ENCODE data around the gene SLC7A8. TPM values are rescaled to one million over a fixed set of nuclear protein-coding genes. Genes with fewer than 3 reads are reported as not detected.
A peak's percentile ranks its signal among the peaks of the same experiment; 100 is the strongest.

The SLC7A8 gene
- total and polyA plus RNA-seq, 3 donors from 2014 or later = 73.5 to 94.2 (median 78.2) TPM

GRCh38 chr14:23130871-23131270 lies 52.6 kb downstream of the SLC7A8 start:
- Histone ChIP-seq H3K9me3 (no peaks in the 10 kb centered on the region), H3K27me3 (no peaks in the 10 kb centered on the region), H3K27ac (no peak overlapping the region), H3K4me1 (peaks cover 7% of the 10 kb centered on the region), H3K4me3 (no peak overlapping the region), H3K36me3 (ENCODE audit: low read depth, missing control alignments) (no peaks in the 10 kb centered on the region)
- DNase-seq = no peak
- no peak for TF ChIP-seq POLR2A (IDR thresholded peaks at IDR 0.05)
- TF ChIP-seq, protein P1, sequence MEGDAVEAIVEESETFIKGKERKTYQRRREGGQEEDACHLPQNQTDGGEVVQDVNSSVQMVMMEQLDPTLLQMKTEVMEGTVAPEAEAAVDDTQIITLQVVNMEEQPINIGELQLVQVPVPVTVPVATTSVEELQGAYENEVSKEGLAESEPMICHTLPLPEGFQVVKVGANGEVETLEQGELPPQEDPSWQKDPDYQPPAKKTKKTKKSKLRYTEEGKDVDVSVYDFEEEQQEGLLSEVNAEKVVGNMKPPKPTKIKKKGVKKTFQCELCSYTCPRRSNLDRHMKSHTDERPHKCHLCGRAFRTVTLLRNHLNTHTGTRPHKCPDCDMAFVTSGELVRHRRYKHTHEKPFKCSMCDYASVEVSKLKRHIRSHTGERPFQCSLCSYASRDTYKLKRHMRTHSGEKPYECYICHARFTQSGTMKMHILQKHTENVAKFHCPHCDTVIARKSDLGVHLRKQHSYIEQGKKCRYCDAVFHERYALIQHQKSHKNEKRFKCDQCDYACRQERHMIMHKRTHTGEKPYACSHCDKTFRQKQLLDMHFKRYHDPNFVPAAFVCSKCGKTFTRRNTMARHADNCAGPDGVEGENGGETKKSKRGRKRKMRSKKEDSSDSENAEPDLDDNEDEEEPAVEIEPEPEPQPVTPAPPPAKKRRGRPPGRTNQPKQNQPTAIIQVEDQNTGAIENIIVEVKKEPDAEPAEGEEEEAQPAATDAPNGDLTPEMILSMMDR (IDR thresholded peaks at IDR 0.05) = no peak
- WGBS, 2 donors = 69 to 74% methylated on average over 3 of the region's 3 CpGs
- intact Hi-C loops (cut with DNase I; ENCODE audit: low total_unique reads) = no loop called here

DNA sequence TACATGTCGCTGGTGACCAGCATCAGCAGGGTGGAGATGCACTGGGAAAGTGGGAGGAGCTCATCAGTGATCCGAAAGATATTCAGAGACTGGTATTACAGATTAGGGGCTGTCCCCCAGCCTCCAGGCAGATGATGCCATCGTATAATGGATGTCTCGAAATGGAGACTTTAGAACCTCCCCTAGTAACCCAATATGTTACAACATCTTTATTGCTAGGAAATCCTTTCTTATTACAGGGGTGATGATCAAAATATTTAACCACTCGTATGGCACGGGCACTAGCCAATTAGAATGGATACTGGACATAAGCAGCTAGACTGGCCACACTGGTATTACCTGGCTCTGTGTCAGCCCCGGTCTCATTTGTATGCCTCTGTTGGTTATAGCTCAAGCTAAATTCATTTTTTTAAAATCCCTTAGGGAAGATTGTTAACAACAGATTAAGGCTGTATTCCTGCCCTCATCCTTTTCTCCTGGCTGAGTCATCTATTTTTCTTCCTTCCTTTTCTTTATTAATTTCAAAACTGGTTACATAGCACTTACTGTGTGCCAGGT lies 53.6 kb downstream of the SLC7A8 start:
- no peak for DNase-seq
- intact Hi-C loops (cut with DNase I; ENCODE audit: low total_unique reads) = no loop called here
- Histone ChIP-seq H3K9me3 (no peaks in the 10 kb centered on the region), H3K4me1 (peaks cover 9% of the 10 kb centered on the region), H3K27ac (no peak overlapping the region), H3K27me3 (no peaks in the 10 kb centered on the region), H3K36me3 (ENCODE audit: low read depth, missing control alignments) (no peaks in the 10 kb centered on the region), H3K4me3 (no peak overlapping the region)
- WGBS, 2 donors = 88 to 91% methylated on average over 7 of the region's 7 CpGs
- TF ChIP-seq, protein P1 (IDR thresholded peaks at IDR 0.05) = no peak
- TF ChIP-seq POLR2A (IDR thresholded peaks at IDR 0.05) = no peak

- TF ChIP-seq, protein P1 (IDR thresholded peaks at IDR 0.05) = no peak
- no peak for TF ChIP-seq POLR2A (IDR thresholded peaks at IDR 0.05)
- peak overlapping the region in 1 of 2 donors; percentile 14 for H3K27ac ChIP-seq
- no peaks in the 10 kb centered on the region for H3K27me3 ChIP-seq
- H3K9me3 ChIP-seq = no peaks in the 10 kb centered on the region
- intact Hi-C loops (cut with DNase I; ENCODE audit: low total_unique reads) = no loop called here
- peaks cover 9% of the 10 kb centered on the region for H3K4me1 ChIP-seq
- H3K4me3 ChIP-seq = no peak overlapping the region
- H3K36me3 ChIP-seq (ENCODE audit: low read depth, missing control alignments) = no peaks in the 10 kb centered on the region
- WGBS, 2 donors = 71 to 86% methylated on average over 7 of the region's 7 CpGs
- DNase-seq = no peak
Observed at GRCh38 chr14:23128969-23129758, 54.3 kb downstream of the SLC7A8 start.

DNA sequence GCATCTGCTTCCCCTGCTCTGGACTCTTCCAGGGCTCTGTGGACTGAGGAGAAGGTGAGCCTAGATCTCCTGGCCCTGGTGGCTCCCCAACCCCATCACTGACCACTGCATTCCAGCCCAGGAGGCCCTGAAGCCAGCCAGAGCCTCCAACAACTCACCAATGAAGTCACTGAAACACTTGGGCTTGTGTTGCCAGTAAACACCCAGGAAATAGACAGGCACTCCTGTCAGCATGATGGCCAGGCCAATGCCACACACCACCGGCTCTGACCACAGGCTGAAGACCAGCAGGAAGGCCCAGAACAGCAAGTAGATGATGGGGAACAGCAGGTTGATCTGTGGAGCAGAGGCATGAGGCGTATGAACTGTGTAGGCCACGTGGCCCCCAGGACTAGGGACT lies 55.6 kb downstream of the SLC7A8 start:
- Histone ChIP-seq H3K4me3 (no peak overlapping the region), H3K9me3 (no peaks in the 10 kb centered on the region), H3K4me1 (peaks cover 16% of the 10 kb centered on the region), H3K27me3 (no peaks in the 10 kb centered on the region), H3K27ac (peak overlapping the region in 1 of 2 donors; percentile 19), H3K36me3 (ENCODE audit: low read depth, missing control alignments) (no peaks in the 10 kb centered on the region)
- no peak for DNase-seq
- WGBS, 2 donors = 91 to 98% methylated on average over 3 of the region's 3 CpGs
- TF ChIP-seq, protein P1 (IDR thresholded peaks at IDR 0.05) = no peak
- TF ChIP-seq POLR2A (IDR thresholded peaks at IDR 0.05) = no peak
- intact Hi-C loops (cut with DNase I; ENCODE audit: low total_unique reads) = no loop called here

Data from testis (tissue), 3 donors.